Stomach (tissue), 9 donors: ENCODE results near the gene CLRN1. TPM values are rescaled to one million over a fixed set of nuclear protein-coding genes. Genes with fewer than 3 reads are reported as not detected.

Experiments
- DNase-seq, 2 donors: peaks; one replicate each; pipeline versions ENCODE4 v3.0.0 to v3.0.0-alpha.2; 2013 to 2019
- H3K27ac ChIP-seq, 5 donors: fragments of 200-600 bp in 4 of 5; sonication (generic) in 4 of 5; one replicate each; pipeline ENCODE4 v1.5.1; 2013 to 2019; ENCODE audit warnings: mild to moderate bottlenecking in 1 of 5, moderate library complexity in 1 of 5
- H3K27me3 ChIP-seq, 3 donors: fragments of 200-600 bp; sonication (generic); one replicate each; pipeline ENCODE4 v1.5.1; 2017 to 2019; ENCODE audit warnings: mixed run types in 1 of 3
- H3K36me3 ChIP-seq, 4 donors: fragments of 200-600 bp; sonication (generic); 1 replicate in 3 of 4; 2 replicates in 1 of 4; pipeline ENCODE4 v1.5.1; 2016 to 2019
- H3K4me1 ChIP-seq, 4 donors: fragments of 200-600 bp; sonication (generic); one replicate each; pipeline ENCODE4 v1.5.1; 2016 to 2019
- H3K4me3 ChIP-seq, 4 donors: fragments of 200-600 bp; sonication (generic) in 3 of 4; one replicate each; pipeline ENCODE4 v1.5.1; 2016 to 2019; ENCODE audit warnings: mild to moderate bottlenecking in 1 of 4
- H3K9me3 ChIP-seq, 4 donors: fragments of 200-600 bp; sonication (generic); one replicate each; pipeline ENCODE4 v1.5.1; 2016 to 2019
- CTCF ChIP-seq, 7 experiments: fragments of 450-650 bp in 4 of 7; fragments of 200-600 bp in 3 of 7; sonication (generic) in 3 of 7; IDR thresholded peaks; one replicate each; pipeline ENCODE4 v1.5.1; 2016 to 2019; ENCODE audit warnings: antibody characterized with exemption in 7 of 7, control low read depth in 2 of 7, mild to moderate bottlenecking in 1 of 7
- EP300 ChIP-seq: sonication (generic); formaldehyde crosslinking; IDR thresholded peaks from one replicate; pipeline ENCODE4 v1.6.1; 2017; ENCODE audit warnings: antibody characterized with exemption
- POLR2A ChIP-seq, 4 donors: fragments of 450-650 bp; IDR thresholded peaks; one replicate each; pipeline ENCODE4 v1.6.1; 2016; ENCODE audit warnings: antibody characterized with exemption in 4 of 4, control low read depth in 2 of 4, mild to moderate bottlenecking in 1 of 4, moderate library complexity in 1 of 4
- POLR2AphosphoS5 ChIP-seq, 3 donors: sonication (generic); formaldehyde crosslinking; IDR thresholded peaks; one replicate each; pipeline ENCODE4 v1.6.1; 2016; ENCODE audit warnings: antibody characterized with exemption in 3 of 3
- WGBS, 5 donors: extraction: QIAGEN DNeasy Blood & Tissue Kit in 3 of 5; methylation state at CpG; one replicate each; pipeline versions ENCODE4 v1.1.5 to v1.1.7; 2013 to 2018; 5-methylcytosine and 5-hydroxymethylcytosine counted together
- intact Hi-C: fragments of 100-400 bp; cut with DNase I; formaldehyde crosslinking; loops from one replicate; pipeline ENCODE4 v1.15.1; 2023; ENCODE audit warnings: low total_unique reads
- polyA plus RNA-seq, 3 donors: library from polyadenylated mRNA; stranded (reverse); fragments of 200-250 nt; gene quantifications; one replicate each; pipeline ENCODE4 v1.2.3, GENCODE V29; 2013
- total RNA-seq, 5 donors: library from RNA; depleted of rRNA; stranded (reverse); fragments of >200 nt; gene quantifications; one replicate each; pipeline versions ENCODE4 v1.1.0 to v1.2.3, GENCODE V29; 2014 to 2016
- donor health status: healthy with polysubstance abuse.
- donor health status: Bipolar disorder and iron deficiency.
- donor health status: healthy.

The CLRN1 gene
- total and polyA plus RNA-seq, 8 donors = not detected

- no peak for TF ChIP-seq EP300
- TF ChIP-seq POLR2A (IDR thresholded peaks at IDR 0.05) = no peak
- Histone ChIP-seq H3K27ac (no peak overlapping the region), H3K27me3 (peaks cover 0 to 4% (median 0%) of the 10 kb centered on the region in 3 donors), H3K36me3 (no peaks in the 10 kb centered on the region), H3K9me3 (no peaks in the 10 kb centered on the region), H3K4me1 (no peaks in the 10 kb centered on the region), H3K4me3 (no peak overlapping the region)
- intact Hi-C loops = no loop called here
- WGBS, 5 donors = 86 to 96% (median 90%) methylated on average over 4 of the region's 4 CpGs
- no peak for DNase-seq
Measured at GRCh38 chr3:150978566-150979148, 6.1 kb upstream of the CLRN1 start.

GRCh38 chr3:150975992-150976368 lies 3.5 kb upstream of the CLRN1 start:
- intact Hi-C loops = no loop called here
- no peak for DNase-seq
- 67 to 74% (median 70%) methylated on average over 3 of the region's 3 CpGs for WGBS, 5 donors
- TF ChIP-seq POLR2A (IDR thresholded peaks at IDR 0.05) (no peak), CTCF (IDR thresholded peaks at IDR 0.05) (no peak), EP300 (no peak), POLR2AphosphoS5 (IDR thresholded peaks at IDR 0.05) (no peak)
- Histone ChIP-seq H3K36me3 (no peaks in the 10 kb centered on the region), H3K4me3 (no peak overlapping the region), H3K9me3 (no peaks in the 10 kb centered on the region), H3K27ac (no peak overlapping the region), H3K4me1 (no peaks in the 10 kb centered on the region), H3K27me3 (peaks cover 0 to 4% (median 0%) of the 10 kb centered on the region in 3 donors)

- no peaks in the 10 kb centered on the region for H3K9me3 ChIP-seq
- intact Hi-C loops = no loop called here
- no peak for DNase-seq
- no peak for TF ChIP-seq POLR2AphosphoS5 (IDR thresholded peaks at IDR 0.05)
- no peaks in the 10 kb centered on the region for H3K4me1 ChIP-seq
- 54 to 69% (median 66%) methylated on average over 7 of the region's 7 CpGs for WGBS, 5 donors
- H3K4me3 ChIP-seq = no peak overlapping the region
- H3K27ac ChIP-seq = no peak overlapping the region
- H3K27me3 ChIP-seq = peaks cover 0 to 4% (median 0%) of the 10 kb centered on the region in 3 donors
- no peaks in the 10 kb centered on the region for H3K36me3 ChIP-seq
Measured at GRCh38 chr3:150975086-150975991, 2.8 kb upstream of the CLRN1 start.

GRCh38 chr3:150970665-150971324 lies 1.7 kb downstream of the CLRN1 start:
- Histone ChIP-seq H3K4me1 (no peaks in the 10 kb centered on the region), H3K27me3 (no peaks in the 10 kb centered on the region), H3K4me3 (no peak overlapping the region), H3K9me3 (no peaks in the 10 kb centered on the region), H3K36me3 (no peaks in the 10 kb centered on the region), H3K27ac (no peak overlapping the region)
- WGBS, 5 donors = 70 to 79% (median 76%) methylated on average over 6 of the region's 6 CpGs
- no peak for TF ChIP-seq CTCF (IDR thresholded peaks at IDR 0.05)
- TF ChIP-seq EP300 = no peak
- no peak for TF ChIP-seq POLR2AphosphoS5 (IDR thresholded peaks at IDR 0.05)
- TF ChIP-seq POLR2A (IDR thresholded peaks at IDR 0.05) = no peak
- intact Hi-C loops = no loop called here
- DNase-seq = no peak

GRCh38 chr3:150968341-150969035 lies 4.0 kb downstream of the CLRN1 start:
- no peak for TF ChIP-seq POLR2A (IDR thresholded peaks at IDR 0.05)
- TF ChIP-seq CTCF (IDR thresholded peaks at IDR 0.05) = no peak
- TF ChIP-seq EP300 = no peak
- TF ChIP-seq POLR2AphosphoS5 (IDR thresholded peaks at IDR 0.05) = no peak
- DNase-seq = no peak
- intact Hi-C loops = no loop called here
- no peaks in the 10 kb centered on the region for H3K9me3 ChIP-seq
- no peaks in the 10 kb centered on the region for H3K36me3 ChIP-seq
- WGBS, 5 donors = 80 to 92% (median 88%) methylated on average over 4 of the region's 4 CpGs
- no peak overlapping the region for H3K27ac ChIP-seq
- no peak overlapping the region for H3K4me3 ChIP-seq
- no peaks in the 10 kb centered on the region for H3K4me1 ChIP-seq
- H3K27me3 ChIP-seq = no peaks in the 10 kb centered on the region
